HG03354 (cell line): ENCODE measurements around the gene ARRDC3.
A peak's percentile ranks its signal among the peaks of the same experiment; 100 is the strongest.
"Not testable (repeated sequence)": the region's sequence is repeated elsewhere in the genome, so short reads cannot be mapped to it uniquely, and the experiment has no call there.

ENCODE experiments used
- ATAC-seq: cut with Tn5 transposase; IDR thresholded peaks from one replicate; pipeline ENCODE4 v1.9.1; 2021; ENCODE audit warnings: mild to moderate bottlenecking; ENCODE audit not compliant: unreplicated experiment, poor library complexity, severe bottlenecking

ARRDC3 gene

DNA sequence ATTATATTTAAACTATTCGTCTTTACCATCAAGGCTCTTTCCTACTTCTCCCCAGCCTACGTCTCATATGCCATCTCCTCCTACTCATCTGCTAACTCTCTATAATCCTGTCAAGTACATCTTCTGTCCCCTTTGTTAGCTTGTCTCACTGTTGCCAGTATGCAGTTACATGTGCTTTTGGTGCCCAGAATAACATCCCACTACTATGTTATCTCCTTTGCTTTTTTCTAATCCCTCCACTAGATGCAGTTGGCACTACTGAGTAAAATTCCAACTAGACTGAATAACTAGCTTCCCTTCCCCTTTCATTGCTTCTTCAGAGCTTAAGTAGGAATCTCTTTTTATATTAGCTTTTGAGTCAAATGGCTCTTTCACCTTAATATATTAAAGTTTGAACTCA, 3.0 kb upstream of the ARRDC3 start:
- ATAC-seq, result no peak

DNA sequence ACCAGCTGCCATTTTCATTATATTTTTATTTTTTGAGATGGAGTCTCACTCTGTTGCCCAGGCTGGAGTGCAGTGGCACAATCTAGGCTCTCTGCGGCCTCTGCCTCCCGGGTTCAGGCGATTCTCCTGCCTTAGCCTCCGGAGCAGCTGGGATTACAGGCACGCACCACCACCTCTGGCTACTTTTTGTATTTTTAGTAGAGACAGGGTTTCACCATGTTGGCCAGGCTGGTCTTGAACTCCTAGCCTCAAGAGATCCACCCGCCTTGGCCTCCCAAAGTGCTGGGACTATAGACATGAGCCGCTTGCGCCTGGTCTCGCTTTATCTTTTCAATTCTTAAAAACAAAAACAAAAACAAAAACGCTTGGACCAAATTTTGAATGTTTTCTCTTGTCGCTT, 2.5 kb upstream of the ARRDC3 start:
- not testable (repeated sequence) for ATAC-seq

DNA sequence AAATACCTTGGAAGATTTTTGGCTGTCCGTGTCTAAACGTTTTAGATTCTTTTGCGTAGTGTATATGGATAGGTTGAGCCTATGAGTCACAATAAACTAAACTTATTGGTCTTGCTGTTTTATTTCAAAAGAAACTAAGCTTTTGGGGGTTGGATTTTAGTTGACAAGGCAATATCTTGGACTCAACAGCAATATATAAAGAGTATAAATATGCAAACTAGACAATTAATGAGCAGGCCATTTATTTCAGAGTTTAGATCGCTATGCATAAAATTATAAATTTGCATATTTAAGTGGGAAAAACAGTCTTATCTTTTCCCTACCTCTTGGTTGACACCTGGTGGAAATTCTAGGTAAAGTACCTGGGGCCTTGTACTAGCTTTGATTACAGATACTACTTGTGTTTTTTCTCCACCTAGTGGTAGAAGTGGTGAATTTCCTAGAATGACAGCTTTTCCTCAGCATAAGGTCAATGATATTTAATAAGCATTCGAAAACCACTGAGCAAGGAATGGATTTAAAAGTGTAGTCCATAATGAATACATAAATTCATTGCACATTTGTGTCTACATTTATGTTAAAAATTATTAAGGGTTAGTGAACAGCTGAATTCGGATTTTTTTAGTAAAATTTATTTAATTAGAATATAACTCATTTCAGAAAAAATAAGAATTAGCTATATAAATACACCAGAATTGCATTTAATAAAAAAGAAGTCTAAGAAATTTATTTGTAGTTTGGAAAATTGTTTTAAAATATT, 1.7 kb upstream of the ARRDC3 start:
- ATAC-seq, result peak; percentile 9

DNA sequence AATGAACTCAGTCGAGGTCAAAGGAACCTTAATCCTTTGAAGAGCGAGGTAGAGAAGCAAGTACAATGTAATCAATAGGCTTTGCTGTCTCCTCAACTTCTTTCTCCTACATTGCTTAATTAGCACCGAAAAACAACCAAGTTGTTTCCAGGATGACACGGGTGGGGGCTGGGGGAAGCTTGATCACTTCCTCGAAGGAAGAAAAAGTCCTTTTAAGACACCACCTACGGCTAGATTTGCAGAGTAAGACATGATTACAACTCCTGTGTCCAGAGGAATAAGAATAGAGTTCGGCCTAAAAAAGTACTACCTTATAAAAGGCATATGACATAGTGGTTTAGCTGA, 811 bp upstream of the ARRDC3 start:
- no peak for ATAC-seq

DNA sequence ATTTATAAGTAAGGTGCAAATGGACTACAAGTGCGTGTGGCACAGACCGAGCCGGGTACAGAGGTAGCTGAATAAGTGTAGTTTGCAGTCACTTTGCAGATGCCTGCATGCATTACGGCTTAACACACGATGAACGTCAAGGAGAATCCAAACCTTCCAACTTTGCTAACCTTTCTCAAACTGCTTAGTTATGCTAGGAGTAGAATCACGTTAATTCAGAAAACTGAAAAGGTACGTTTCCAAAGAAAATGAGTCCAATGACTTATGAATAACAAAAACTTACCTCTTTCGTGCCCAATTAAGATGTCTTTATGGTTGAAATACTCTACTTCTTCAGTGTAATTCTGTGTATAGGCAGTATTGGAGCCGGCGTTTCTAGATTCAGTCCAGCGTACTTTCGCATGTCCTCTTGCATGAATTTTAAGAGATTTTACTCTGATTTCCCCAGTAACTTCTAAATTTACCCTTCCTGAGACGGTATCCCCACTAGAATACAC, 539 bp downstream of the ARRDC3 start:
- no peak for ATAC-seq

DNA sequence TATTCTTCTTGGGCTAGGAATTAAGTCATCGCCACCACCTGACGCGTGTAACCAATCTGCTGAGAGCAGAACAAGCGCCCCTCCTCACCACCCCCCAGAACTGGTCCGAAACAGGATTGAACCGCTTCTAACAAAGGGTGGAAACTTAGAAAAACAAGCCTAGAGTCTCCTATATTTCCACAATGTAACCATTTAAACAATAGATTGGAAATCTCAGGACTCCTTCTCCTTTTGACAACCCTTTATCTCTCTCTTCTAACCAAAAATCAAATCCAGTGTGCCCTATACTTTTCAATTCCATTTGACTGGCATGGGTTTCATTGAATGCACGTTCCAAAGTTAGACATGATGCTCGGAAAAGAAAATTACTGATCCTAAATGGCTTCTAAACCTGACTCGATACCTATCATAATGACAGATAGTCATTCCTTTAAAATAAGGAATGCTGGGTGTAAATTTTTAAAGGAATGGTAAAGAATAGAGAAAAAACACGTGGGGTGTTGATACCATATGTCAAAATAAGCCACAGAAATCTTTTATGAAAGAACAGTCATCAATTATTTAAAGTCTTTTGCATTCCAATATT, 1.2 kb downstream of the ARRDC3 start:
- ATAC-seq, result peak; percentile 24

DNA sequence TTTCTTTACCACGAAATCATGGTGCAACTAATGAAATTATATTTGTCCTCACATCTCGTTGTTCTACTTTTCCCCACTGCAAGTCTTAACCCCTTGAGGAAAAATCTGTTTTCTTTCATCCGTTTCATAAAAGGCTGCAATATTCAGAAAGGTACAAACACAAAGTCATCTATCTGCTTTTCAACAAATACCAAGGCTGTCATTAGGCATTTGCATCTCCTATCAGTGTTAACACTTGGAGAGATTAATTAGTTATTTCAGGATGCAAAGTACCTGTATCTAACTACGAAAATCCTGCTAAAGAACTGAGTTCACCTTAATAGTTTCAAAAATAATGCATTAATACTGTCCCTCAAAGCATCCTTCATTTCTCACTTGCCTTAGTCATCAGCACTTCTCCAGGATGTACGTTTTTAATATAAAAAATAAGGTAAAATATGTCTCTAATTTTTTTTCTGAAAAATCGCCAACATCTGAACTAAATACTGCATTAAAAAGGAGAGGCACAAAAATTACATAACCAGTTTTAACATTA, 1.8 kb downstream of the ARRDC3 start:
- no peak for ATAC-seq

DNA sequence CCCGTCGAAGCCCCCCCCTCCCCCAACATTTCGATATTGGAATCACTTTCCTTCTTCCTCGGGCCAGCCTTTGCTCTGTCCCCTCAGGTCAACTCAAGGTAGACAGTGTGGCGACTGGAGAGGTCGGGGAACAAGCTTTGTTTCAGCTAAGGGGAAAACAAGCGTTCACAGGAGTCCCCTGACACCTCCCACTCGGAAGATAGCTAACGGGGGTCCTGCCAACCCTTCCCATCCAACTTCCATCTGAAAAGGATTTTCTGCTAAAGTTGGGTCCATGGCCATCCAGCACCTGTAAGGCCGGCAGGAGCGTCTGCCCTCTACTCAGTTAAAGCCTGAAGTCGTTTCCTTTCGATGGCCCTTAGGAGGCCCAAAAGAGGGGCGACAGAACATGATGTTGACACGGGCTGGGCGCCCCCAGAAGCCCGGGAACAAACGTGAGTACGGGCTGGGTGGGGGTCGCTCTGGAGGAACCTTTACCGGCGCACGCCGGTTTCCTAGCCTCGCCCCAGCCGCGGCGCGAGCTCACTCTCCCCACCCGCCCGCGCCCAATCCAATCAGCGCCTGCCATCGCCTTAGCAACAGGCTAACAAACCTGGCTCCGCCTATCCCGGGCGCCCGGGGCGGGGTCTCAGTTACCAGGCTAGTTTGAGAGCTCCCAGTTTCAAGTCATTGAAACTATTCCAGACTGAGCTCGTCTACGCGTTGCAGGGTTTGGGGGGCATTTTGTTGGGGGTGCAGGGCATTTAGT, 2.5 kb downstream of the ARRDC3 start:
- peak; percentile 45 for ATAC-seq

DNA sequence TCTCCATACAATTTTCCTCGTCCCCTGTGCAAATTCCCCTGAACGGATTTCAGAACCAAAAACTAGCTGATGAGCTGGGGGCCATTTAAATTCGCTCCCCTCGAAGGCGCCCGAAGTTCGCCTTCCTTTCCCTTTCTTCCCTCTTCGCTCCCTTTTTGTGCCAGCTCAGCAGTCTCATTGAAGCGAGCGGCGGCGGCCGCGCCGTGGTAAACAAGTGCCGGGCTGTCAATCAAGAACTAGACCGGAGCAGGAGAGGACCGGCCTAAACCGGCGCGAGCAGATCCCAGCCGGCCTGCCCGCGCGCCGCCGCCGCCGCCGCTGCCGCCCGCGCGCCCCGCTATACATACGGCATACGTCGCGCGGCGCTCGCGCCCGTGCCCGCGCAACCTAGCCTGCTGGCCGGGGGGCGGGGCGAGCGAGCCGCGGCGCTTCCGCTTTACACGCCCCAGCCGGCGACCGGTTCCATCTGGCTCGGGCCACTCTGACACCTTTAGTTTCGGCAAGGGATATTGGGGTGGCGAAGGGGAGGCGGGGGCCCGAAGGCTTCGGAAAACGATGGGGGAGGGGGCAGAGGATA, 3.1 kb downstream of the ARRDC3 start:
- ATAC-seq, result peak; percentile 59

DNA sequence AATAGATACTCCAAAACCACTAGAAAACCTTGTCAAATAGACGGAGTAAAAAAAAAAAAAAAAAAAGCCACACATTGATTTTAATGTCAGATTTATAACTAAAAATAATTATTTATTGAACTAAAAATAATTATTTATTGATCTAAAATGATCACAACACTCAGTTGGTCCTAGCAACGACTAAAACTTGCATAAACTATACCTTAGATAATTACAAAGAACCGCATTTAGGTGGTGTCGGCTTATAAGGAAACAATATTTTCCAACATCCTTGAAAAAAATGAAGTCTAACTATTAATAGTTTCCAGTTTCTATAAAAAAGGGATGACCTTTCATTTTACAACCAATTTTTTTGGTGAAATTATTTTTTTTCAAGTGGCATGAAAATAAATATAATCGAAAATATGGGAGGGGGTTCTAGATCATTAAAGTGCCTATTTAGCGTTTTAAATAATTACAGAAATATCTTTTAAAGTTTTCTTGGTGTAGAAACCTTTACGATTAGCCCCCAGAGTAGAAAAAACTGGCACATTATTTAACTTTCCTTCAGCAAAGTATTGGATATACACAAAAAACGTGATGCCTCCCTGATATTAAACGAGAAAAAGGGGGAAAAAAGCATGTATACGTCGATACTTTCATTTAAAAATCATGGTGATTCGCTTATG, 3.7 kb downstream of the ARRDC3 start:
- no peak for ATAC-seq

DNA sequence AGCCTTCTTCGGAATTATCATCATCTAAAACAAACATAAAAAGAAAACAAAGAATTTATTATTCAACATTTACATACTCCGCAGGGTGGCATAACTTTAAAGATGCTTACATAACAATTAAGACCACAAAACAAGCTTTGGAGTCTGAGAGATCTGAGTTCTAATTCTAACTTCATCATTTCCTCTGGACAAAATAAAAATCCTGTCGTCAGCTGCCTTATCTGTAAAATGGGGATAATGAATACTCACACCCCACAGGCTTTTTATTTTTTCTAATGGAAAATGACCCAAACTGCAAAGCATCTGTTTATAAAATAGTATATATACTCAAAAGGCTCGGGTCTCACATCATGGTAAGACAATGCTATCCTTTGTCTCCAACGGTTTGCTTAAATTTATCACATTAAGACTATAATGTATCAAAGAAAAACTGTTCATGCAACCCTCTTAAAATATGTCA, 4.3 kb downstream of the ARRDC3 start:
- ATAC-seq, result no peak

DNA sequence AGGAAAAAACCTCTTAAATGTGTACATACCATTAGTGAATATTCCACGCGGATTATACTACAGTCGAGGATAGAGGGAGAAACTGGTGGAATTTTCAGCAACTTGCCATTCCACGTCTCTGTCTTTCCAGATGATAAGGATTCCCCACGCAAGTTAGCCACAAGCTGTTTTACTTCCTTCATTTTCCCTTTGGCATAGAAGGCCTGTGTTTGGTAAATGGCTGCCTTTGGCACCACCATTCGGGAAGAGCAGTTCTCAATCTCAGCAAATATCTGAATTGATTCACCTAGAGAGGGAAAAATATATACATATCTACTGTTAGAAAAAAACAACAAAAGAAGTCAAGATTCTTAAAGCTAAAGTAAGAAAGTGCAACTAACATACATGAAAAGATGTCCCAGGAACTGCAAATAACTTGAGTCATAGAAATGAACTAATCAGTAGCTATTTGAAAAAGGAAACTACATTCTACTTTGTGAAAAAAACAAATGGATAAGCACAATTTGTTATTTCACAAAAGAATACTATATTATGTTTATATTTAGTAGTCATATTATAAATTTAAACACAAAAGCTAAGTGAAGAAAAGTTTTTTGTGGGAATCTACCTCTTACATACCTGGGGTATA, 8.1 kb downstream of the ARRDC3 start:
- ATAC-seq, result no peak

DNA sequence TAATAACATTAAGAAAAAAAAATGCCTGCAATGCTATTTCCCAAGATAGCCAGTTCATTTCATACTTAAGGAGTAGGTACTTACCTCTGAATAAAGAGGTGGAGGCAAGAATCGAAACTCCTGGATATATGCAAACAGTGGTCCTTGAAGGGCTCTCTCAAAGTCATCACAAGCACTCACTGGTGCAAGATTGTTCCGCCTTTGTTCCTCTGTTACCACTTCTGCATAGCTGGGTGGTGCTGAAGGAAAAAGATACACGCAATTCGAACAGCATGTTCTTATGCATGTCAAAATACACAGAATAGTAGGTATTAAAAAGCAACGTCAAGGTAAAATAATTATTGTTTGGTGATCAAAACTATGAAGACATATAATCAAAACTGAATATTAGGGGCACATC, 9.5 kb downstream of the ARRDC3 start:
- no peak for ATAC-seq

DNA sequence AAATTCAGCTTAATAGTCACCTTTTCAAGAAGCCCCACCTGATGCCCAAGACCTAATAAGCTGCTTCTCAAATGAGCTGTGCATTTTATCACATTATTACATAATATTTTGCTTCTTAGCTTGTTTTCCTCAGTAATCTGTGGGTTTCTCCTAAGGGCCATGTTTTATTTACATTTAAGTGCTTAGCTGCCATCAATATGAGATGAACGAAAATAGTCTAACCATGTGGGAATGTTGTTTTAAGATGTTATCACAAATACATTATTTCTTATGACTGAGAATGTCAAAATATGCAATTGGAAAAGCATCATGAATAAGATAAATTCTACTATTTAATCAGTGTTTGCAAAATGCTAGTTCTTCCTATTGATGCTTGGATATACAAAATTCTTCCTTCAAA, 10.1 kb downstream of the ARRDC3 start:
- no peak for ATAC-seq

DNA sequence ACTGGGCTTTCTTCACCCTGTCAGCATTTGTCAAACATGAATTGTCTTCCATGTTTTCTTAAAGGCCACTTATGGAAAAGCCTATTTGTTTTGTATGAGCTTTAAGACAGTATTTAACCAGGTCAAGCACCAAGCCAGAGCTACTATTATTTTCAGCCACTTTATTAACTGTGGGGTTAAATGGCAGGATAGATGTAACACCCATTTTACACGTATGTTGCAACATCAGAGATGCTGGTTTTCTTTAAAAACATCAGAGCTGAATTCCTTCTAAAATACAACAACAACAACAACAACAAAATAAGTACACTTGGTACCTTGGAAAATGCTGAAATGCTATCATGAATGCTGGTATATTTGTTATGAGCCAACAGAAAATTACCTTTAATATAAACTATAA, 13.6 kb downstream of the ARRDC3 start:
- no peak for ATAC-seq

DNA sequence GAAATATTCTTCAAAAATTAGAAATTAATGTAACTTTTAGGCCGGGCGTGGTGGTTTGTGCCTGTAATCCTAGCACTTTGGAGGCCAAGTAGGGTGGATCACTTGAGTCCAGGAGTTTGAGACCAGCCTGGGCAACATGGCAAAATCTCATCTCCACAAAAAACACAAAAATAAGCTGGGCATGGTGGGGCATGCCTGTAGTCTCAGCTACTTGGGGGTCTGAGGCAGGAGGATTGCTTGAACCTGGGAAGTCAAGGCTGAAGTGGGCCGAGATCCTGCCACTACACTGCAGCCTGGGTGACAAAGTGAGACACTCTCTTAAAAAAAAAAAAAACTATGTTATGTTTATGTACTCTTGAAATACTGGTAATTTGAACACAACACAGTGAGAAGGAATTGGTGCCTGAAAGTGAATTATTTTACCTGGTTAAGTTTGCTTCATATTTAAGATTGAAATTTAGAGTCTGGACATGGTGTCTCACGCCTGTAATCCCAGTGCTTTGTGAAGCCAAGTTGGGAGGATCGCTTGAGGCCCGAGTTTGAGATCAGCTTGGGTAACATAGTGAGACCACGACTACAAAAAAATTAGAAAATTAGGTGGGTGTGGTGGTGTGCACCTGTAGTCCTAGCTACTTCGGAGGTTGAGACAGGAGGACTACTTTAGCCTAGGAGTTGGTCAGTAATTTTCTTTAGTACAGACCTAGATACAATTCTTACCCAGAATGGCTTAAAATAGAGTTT, 15.0 kb downstream of the ARRDC3 start:
- ATAC-seq, result no peak

DNA sequence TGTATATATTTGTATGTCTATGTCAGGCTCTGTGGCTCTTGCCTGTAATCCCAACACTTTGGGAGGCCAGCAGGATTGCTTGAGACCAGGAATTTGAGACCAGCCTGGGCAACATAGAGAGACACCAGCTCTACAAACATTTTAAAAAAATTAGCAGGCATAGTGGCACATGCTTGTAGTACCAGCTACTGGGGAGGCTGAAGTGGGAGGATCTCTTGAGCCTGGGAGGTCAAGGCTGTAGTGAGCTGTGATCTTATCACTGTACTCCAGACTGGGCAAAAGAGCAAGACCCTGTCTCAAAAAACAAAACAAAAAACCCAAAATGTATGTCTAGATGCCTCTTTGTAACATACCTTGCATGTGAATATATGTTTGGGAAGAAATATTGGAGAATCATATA, 15.8 kb downstream of the ARRDC3 start:
- no peak for ATAC-seq

DNA sequence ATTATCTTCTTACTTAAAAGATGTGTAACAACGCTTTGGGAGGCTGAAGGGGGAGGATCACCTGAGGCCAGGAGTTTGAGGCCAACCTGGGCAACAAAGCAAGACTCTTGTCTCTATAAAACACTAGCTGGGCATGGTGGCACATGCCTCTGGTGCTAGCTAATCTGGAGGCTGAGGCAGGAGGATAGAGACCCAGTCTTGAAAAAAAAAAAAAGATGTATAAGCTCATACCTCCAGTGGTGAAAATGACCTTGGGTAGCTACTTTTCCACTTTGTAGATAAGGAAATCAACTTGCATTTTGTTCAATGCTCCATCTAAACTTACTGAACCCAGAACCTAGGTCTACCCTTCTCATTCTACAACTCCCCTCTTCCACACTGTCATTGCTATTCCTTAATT, 16.6 kb downstream of the ARRDC3 start:
- ATAC-seq, result no peak

DNA sequence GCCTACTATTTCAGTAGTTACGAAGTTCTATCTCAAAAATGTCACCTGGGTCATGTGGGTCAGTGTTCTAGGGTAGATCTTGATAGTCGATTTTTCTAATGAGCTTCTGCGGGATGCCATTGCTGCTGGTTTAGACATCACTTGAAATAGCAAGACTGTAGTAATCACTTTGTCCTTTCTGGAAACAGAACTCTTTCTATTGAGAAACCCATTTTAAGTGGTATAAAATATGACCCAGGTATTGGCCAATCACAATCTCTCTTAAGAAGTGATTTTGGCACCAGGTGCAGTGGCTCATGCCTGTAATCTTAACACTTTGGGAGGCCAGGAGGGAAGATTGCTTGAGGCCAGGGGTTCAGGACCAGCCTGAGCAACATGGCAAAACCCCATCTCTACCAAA, 17.6 kb downstream of the ARRDC3 start:
- no peak for ATAC-seq
